Measurements from ENCODE around the gene SVOPL. TPM values are rescaled to one million over a fixed set of nuclear protein-coding genes. Genes with fewer than 3 reads are reported as not detected.

The SVOPL gene
- total and polyA plus RNA-seq, 2 donors (not counting 3 experiments of a cell fraction or from before 2014, with no cell fraction given): not detected

DNA sequence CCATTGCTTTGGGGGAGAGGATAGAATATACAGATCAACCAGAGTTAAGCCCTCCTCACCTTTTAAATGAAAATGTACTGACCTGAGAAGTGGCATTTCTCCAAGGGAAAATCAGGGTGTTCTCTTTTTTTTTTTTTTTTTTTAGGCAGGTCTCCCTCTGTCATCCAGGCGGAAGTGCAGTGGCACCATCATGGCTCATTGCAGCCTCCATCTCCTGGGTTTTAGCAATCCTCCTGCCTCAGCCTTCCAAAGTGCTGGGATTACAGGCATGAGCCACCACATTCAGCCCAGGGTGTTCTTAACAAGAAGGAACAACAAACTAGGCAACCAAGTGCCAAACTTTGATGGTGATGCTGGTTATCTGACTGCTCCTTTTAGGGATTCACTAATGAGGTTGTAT is 111.0 kb downstream of the SVOPL start:
- FAIRE-seq (no peak), DNase-seq (ENCODE audit: low read depth, low spot score) (no peak)
- Histone ChIP-seq H3K27me3 (ENCODE audit: control insufficient read depth in 2 of 2, insufficient read depth in 2 of 2, low read length in 2 of 2) (no peaks in the 10 kb centered on the region), H3K4me2 (ENCODE audit: insufficient read depth, low read length) (no peak overlapping the region), H3K36me3 (ENCODE audit: control insufficient read depth in 2 of 2, extremely low read depth in 1 of 2, insufficient read depth in 2 of 2, low read length in 2 of 2) (peaks cover 0 to 5% of the 10 kb centered on the region in 2 experiments), H3K27ac (ENCODE audit: insufficient read depth, low read depth, low read length) (no peak overlapping the region), H2AFZ (ENCODE audit: low read depth, low read length) (no peak overlapping the region), H3K9ac (replicated peaks; ENCODE audit: extremely low read depth, insufficient read depth, low read length) (no peak overlapping the region), H4K20me1 (replicated peaks; ENCODE audit: control insufficient read depth, extremely low read depth, insufficient read depth, low read length) (no peaks in the 10 kb centered on the region), H3K79me2 (ENCODE audit: control insufficient read depth, insufficient read depth, low read length) (no peaks in the 10 kb centered on the region), H3K4me1 (ENCODE audit: control insufficient read depth, extremely low read depth, insufficient read depth, low read length) (no peaks in the 10 kb centered on the region), H3K9me3 (replicated peaks; ENCODE audit: control insufficient read depth, insufficient read depth, low read length) (no peaks in the 10 kb centered on the region), H3K9me1 (replicated peaks; ENCODE audit: control insufficient read depth, extremely low read depth, insufficient read depth, low read length) (no peaks in the 10 kb centered on the region), H3K4me3 (replicated peaks in 1 of 3; ENCODE audit: insufficient read depth in 1 of 3, low read depth in 1 of 3, low read length in 3 of 3) (no peak overlapping the region)
- ChIA-PET POLR2A (no interaction called here), CTCF (no interaction called here)
- TF ChIP-seq, protein P1, sequence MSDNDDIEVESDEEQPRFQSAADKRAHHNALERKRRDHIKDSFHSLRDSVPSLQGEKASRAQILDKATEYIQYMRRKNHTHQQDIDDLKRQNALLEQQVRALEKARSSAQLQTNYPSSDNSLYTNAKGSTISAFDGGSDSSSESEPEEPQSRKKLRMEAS (IDR thresholded peaks at IDR 0.05; ENCODE audit: insufficient read depth, insufficient read length): no peak
- no peak for TF ChIP-seq EZH2 (IDR thresholded peaks at IDR 0.05; ENCODE audit: borderline replicate concordance, low read depth, low read length, severe bottlenecking)
- TF ChIP-seq FOS (IDR thresholded peaks at IDR 0.05; ENCODE audit: borderline replicate concordance, insufficient read depth, low read length): no peak
- no peak for TF ChIP-seq POLR2AphosphoS5 (IDR thresholded peaks at IDR 0.05; ENCODE audit: insufficient read depth, low read depth, low read length)
- no peak for TF ChIP-seq JUN (IDR thresholded peaks at IDR 0.05; ENCODE audit: borderline replicate concordance, insufficient read depth, insufficient read length, low read depth)
- no TSS peak for BruUV-seq (replicated peaks)
- dilution Hi-C loops (cut with MboI; ENCODE audit: extremely low pct_ligation_motif_present, low sequenced_read_pairs): no loop called here
- intact Hi-C loops (cut with micrococcal nuclease): no loop called here

DNA sequence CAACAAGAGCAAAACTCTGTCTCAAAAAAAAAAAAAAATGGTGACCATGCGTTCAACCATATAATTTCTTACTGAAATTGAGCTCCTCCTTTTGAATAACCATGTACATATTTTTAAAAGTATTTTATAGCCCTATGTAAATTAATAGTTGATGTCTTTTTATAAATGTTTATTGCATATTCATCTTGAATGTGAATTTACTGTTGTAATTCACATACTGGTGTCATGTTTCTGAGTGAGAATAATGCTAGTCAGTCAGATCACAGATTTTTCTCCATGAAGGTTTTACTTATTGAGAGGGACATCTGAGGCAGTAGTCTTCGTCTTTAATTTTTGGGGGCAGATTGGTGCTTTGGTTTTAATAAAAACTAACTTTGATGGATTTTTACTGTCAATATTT is 112.2 kb downstream of the SVOPL start:
- intact Hi-C loops (cut with micrococcal nuclease): no loop called here
- H3K4me3 ChIP-seq (replicated peaks in 1 of 3; ENCODE audit: insufficient read depth in 1 of 3, low read depth in 1 of 3, low read length in 3 of 3): no peak overlapping the region
- no peaks in the 10 kb centered on the region for H3K9me1 ChIP-seq (replicated peaks; ENCODE audit: control insufficient read depth, extremely low read depth, insufficient read depth, low read length)
- no peak overlapping the region for H3K27ac ChIP-seq (ENCODE audit: insufficient read depth, low read depth, low read length)
- BruUV-seq (replicated peaks): no TSS peak
- no peak overlapping the region for H3K9ac ChIP-seq (replicated peaks; ENCODE audit: extremely low read depth, insufficient read depth, low read length)
- DNase-seq (ENCODE audit: low read depth, low spot score): no peak
- no peak overlapping the region for H3K4me2 ChIP-seq (ENCODE audit: insufficient read depth, low read length)
- H3K79me2 ChIP-seq (ENCODE audit: control insufficient read depth, insufficient read depth, low read length): no peaks in the 10 kb centered on the region
- FAIRE-seq: no peak
- no peaks in the 10 kb centered on the region for H3K27me3 ChIP-seq (ENCODE audit: control insufficient read depth in 2 of 2, insufficient read depth in 2 of 2, low read length in 2 of 2)
- no peaks in the 10 kb centered on the region for H3K9me3 ChIP-seq (replicated peaks; ENCODE audit: control insufficient read depth, insufficient read depth, low read length)
- TF ChIP-seq FOS (IDR thresholded peaks at IDR 0.05; ENCODE audit: borderline replicate concordance, insufficient read depth, low read length): no peak
- TF ChIP-seq POLR2A (IDR thresholded peaks at IDR 0.05; ENCODE audit: low read depth, low read length): no peak
- no peak for TF ChIP-seq MYC (IDR thresholded peaks at IDR 0.05; ENCODE audit: low read depth, low read length)
- TF ChIP-seq GATA2 (IDR thresholded peaks at IDR 0.05; ENCODE audit: insufficient read depth, insufficient read length, low read depth, low read length): no peak
- TF ChIP-seq, protein P2, sequence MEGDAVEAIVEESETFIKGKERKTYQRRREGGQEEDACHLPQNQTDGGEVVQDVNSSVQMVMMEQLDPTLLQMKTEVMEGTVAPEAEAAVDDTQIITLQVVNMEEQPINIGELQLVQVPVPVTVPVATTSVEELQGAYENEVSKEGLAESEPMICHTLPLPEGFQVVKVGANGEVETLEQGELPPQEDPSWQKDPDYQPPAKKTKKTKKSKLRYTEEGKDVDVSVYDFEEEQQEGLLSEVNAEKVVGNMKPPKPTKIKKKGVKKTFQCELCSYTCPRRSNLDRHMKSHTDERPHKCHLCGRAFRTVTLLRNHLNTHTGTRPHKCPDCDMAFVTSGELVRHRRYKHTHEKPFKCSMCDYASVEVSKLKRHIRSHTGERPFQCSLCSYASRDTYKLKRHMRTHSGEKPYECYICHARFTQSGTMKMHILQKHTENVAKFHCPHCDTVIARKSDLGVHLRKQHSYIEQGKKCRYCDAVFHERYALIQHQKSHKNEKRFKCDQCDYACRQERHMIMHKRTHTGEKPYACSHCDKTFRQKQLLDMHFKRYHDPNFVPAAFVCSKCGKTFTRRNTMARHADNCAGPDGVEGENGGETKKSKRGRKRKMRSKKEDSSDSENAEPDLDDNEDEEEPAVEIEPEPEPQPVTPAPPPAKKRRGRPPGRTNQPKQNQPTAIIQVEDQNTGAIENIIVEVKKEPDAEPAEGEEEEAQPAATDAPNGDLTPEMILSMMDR (IDR thresholded peaks at IDR 0.05; ENCODE audit: extremely low read depth in 1 of 2, insufficient read depth in 1 of 2, low read depth in 1 of 2, low read length in 2 of 2): no peak
- TF ChIP-seq JUN (IDR thresholded peaks at IDR 0.05; ENCODE audit: borderline replicate concordance, insufficient read depth, insufficient read length, low read depth): no peak
- TF ChIP-seq EZH2 (IDR thresholded peaks at IDR 0.05; ENCODE audit: borderline replicate concordance, low read depth, low read length, severe bottlenecking): no peak
- TF ChIP-seq, protein P1 (IDR thresholded peaks at IDR 0.05; ENCODE audit: insufficient read depth, insufficient read length): no peak
- TF ChIP-seq POLR2AphosphoS5 (IDR thresholded peaks at IDR 0.05; ENCODE audit: insufficient read depth, low read depth, low read length): no peak
- ChIA-PET POLR2A (no interaction called here), CTCF (no interaction called here)
- dilution Hi-C loops (cut with MboI; ENCODE audit: extremely low pct_ligation_motif_present, low sequenced_read_pairs): no loop called here
- no peak overlapping the region for H2AFZ ChIP-seq (ENCODE audit: low read depth, low read length)
- no peaks in the 10 kb centered on the region for H3K4me1 ChIP-seq (ENCODE audit: control insufficient read depth, extremely low read depth, insufficient read depth, low read length)
- H3K36me3 ChIP-seq (ENCODE audit: control insufficient read depth in 2 of 2, extremely low read depth in 1 of 2, insufficient read depth in 2 of 2, low read length in 2 of 2): peaks cover 0 to 6% of the 10 kb centered on the region in 2 experiments
- no peaks in the 10 kb centered on the region for H4K20me1 ChIP-seq (replicated peaks; ENCODE audit: control insufficient read depth, extremely low read depth, insufficient read depth, low read length)
